Lung (tissue), 12 donors: ENCODE results near the gene MBD2. TPM values are rescaled to one million over a fixed set of nuclear protein-coding genes. Genes with fewer than 3 reads are reported as not detected.

Experiments used
- ATAC-seq: fragments of 200-7000 bp; cut with Tn5 transposase; one replicate; pipeline ENCODE4 v1.9.1; 2020; ENCODE audit warnings: moderate number of reproducible peaks; ENCODE audit not compliant: insufficient read depth, low FRiP score
- DNase-seq, 3 donors: peaks; one replicate each; pipeline ENCODE4 v3.0.0-alpha.2; 2013 to 2017
- H3K27ac ChIP-seq, 2 donors: one replicate each; pipeline ENCODE4 v1.5.1; 2013; ENCODE audit warnings: mild to moderate bottlenecking in 2 of 2, moderate library complexity in 2 of 2, control low read depth in 1 of 2, inconsistent platforms in 1 of 2, low read depth in 1 of 2, low read length in 1 of 2
- H3K27me3 ChIP-seq, 3 donors: one replicate each; pipeline ENCODE4 v1.5.1; 2013; ENCODE audit warnings: low read length in 2 of 3; ENCODE audit not compliant: control insufficient read depth in 3 of 3, insufficient read depth in 3 of 3
- H3K36me3 ChIP-seq, 4 donors: one replicate each; pipeline ENCODE4 v1.5.1; 2013; ENCODE audit warnings: low read length in 4 of 4, mild to moderate bottlenecking in 1 of 4, moderate library complexity in 1 of 4; ENCODE audit not compliant: control insufficient read depth in 4 of 4, insufficient read depth in 4 of 4
- H3K4me1 ChIP-seq, 5 donors: one replicate each; pipeline ENCODE4 v1.5.1; 2013; ENCODE audit warnings: low read length in 5 of 5, mild to moderate bottlenecking in 2 of 5, moderate library complexity in 1 of 5; ENCODE audit not compliant: control insufficient read depth in 5 of 5, insufficient read depth in 5 of 5
- H3K4me3 ChIP-seq: one replicate; pipeline ENCODE4 v1.5.1; 2013; ENCODE audit warnings: mild to moderate bottlenecking, control low read depth, moderate library complexity
- H3K9ac ChIP-seq, 2 donors: one replicate each; pipeline ENCODE4 v1.5.1; 2013; ENCODE audit warnings: low read length in 2 of 2, control low read depth in 1 of 2; ENCODE audit not compliant: insufficient read depth in 1 of 2
- H3K9me3 ChIP-seq, 4 donors: one replicate each; pipeline ENCODE4 v1.5.1; 2013; ENCODE audit warnings: low read length in 3 of 4, mild to moderate bottlenecking in 1 of 4, moderate library complexity in 1 of 4; ENCODE audit not compliant: control insufficient read depth in 4 of 4, insufficient read depth in 3 of 4
- WGBS, 2 donors: extraction: QIAGEN DNeasy Blood & Tissue Kit; methylation state at CpG; one replicate each; pipeline ENCODE4 v1.1.7; 2013; 5-methylcytosine and 5-hydroxymethylcytosine counted together
- polyA plus RNA-seq, 2 donors: library from polyadenylated mRNA; stranded (reverse); fragments of 200-250 nt; gene quantifications; one replicate each; pipeline ENCODE4 v1.2.1, GENCODE V29; 2013
- total RNA-seq, 2 donors: library from RNA; depleted of rRNA in 1 of 2; stranded (reverse); fragments of >200 nt in 1 of 2; gene quantifications; one replicate each; pipeline ENCODE4 v1.2.1, GENCODE V29; 2014 to 2021
- TF ChIP-seq, protein P1 (sequence below): IDR thresholded peaks from 2 replicates; pipeline ENCODE4 v1.5.1; 2012; ENCODE audit warnings: mild to moderate bottlenecking; ENCODE audit errors: control extremely low read depth, extremely low read depth
- donor health status: control.
- donor health status: control.
- donor health status: Bipolar disorder and iron deficiency.
- donor health status: healthy.
- donor health status: DM: yes; HTN: yes; CAD: no.

MBD2 gene
- total and polyA plus RNA-seq, 4 donors, result 29.5 to 91.0 (median 36.1) TPM

DNA sequence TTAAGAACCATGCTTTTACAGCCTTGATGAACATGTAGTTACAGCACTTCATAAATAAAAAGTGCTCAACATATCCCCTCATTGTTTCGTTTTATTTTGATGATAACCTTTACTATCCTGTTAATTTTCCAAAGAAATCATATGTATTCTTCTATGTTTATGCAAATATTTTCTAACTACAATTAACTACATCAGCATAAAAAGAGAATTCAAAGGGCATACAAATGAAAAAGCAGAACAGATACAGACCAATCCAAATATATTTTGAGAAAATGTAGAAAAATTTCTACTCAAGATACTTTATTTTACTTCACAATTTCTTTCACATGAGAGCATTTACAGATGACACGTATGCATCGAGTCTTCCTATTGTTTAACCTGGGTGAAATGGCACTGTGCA is 69.1 kb downstream of the MBD2 start:
- Histone ChIP-seq H3K4me3 (no peak overlapping the region), H3K4me1 (peaks cover 0 to 6% (median 0%) of the 10 kb centered on the region in 5 donors), H3K27me3 (no peaks in the 10 kb centered on the region), H3K9ac (no peak overlapping the region), H3K27ac (no peak overlapping the region), H3K36me3 (peaks cover 20 to 39% (median 26%) of the 10 kb centered on the region in 4 donors), H3K9me3 (no peaks in the 10 kb centered on the region)
- TF ChIP-seq, protein P1, sequence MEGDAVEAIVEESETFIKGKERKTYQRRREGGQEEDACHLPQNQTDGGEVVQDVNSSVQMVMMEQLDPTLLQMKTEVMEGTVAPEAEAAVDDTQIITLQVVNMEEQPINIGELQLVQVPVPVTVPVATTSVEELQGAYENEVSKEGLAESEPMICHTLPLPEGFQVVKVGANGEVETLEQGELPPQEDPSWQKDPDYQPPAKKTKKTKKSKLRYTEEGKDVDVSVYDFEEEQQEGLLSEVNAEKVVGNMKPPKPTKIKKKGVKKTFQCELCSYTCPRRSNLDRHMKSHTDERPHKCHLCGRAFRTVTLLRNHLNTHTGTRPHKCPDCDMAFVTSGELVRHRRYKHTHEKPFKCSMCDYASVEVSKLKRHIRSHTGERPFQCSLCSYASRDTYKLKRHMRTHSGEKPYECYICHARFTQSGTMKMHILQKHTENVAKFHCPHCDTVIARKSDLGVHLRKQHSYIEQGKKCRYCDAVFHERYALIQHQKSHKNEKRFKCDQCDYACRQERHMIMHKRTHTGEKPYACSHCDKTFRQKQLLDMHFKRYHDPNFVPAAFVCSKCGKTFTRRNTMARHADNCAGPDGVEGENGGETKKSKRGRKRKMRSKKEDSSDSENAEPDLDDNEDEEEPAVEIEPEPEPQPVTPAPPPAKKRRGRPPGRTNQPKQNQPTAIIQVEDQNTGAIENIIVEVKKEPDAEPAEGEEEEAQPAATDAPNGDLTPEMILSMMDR, result no peak
- DNase-seq (no peak), ATAC-seq (no peak)
- 90 to 92% methylated on average over 3 of the region's 3 CpGs for WGBS, 2 donors

DNA sequence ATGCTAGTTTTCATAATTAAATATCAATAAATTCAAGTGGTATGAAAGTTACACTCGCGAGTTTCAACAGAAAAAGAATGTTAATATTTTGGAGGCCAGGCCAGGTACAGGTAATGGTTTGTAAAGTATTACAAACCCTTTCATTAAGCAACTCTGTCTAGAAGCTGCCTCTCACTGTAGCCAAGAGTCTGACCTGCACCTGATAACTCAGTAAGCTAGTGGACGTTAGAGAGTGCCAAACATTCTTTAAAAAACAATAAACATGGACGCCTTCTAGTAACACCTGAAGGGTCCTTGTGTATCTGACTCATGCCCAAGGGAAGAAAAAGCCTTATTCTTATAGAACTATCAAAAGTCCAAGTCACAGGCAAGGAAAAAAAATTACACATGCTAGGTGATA is 70.2 kb downstream of the MBD2 start:
- Histone ChIP-seq H3K9me3 (no peaks in the 10 kb centered on the region), H3K4me1 (peaks cover 0 to 11% (median 0%) of the 10 kb centered on the region in 5 donors), H3K9ac (no peak overlapping the region), H3K36me3 (peaks cover 12 to 35% (median 19%) of the 10 kb centered on the region in 4 donors), H3K27me3 (no peaks in the 10 kb centered on the region), H3K27ac (no peak overlapping the region), H3K4me3 (no peak overlapping the region)
- TF ChIP-seq, protein P1, result no peak
- ATAC-seq, result no peak
- DNase-seq, result no peak
- WGBS, 2 donors, result 72 to 84% methylated on average over 4 of the region's 4 CpGs

DNA sequence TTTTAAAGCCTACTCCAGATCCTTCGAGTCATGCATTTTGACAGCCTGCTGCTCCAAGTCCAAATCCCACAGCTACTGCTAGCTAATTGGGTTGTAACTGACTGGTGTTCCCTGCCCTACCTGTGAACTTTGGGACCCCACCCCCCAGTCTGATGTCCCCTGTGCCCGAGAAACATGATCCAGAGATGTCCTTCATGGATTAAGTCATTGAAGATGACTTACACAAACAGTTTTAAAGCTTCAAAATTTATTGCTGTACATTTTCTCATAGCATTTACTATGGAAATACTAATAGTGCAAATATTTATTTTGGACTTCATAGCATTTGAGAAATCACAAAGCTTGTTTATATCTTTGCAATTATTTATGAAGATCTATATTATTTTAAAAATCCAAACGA is 73.1 kb downstream of the MBD2 start:
- peak in 1 of 3 donors; percentile 3 for DNase-seq

More for the DNA sequence above, 73.1 kb downstream of the MBD2 start:
- peaks cover 0 to 8% (median 0%) of the 10 kb centered on the region in 5 donors for H3K4me1 ChIP-seq
- TF ChIP-seq, protein P1, result no peak
- WGBS, 2 donors, result 83 to 92% methylated on average over 3 of the region's 3 CpGs
- H3K27me3 ChIP-seq, result no peaks in the 10 kb centered on the region
- H3K9me3 ChIP-seq, result no peaks in the 10 kb centered on the region
- no peak overlapping the region for H3K4me3 ChIP-seq
- no peak overlapping the region for H3K9ac ChIP-seq
- no peak for ATAC-seq
- peaks cover 7 to 15% (median 7%) of the 10 kb centered on the region in 4 donors for H3K36me3 ChIP-seq
- no peak overlapping the region for H3K27ac ChIP-seq
